Stimulated activated CD4-positive, alpha-beta T cell treated with anti-CD3 and anti-CD28 coated beads, Interleukin-4, amount 100 ng/mL, for 1 hour (primary cell): ENCODE measurements around the gene RAP1GAP2.

ENCODE experiments used
- DNase-seq: peaks from one replicate; pipeline ENCODE4 v3.0.0-alpha.2; 2020

The RAP1GAP2 gene

GRCh38 chr17:2950846-2951245 is 154.6 kb downstream of the RAP1GAP2 start:
- DNase-seq: no peak

- DNase-seq: no peak
These were observed 156.1 kb downstream of the RAP1GAP2 start for GRCh38 chr17:2952174-2952845.

GRCh38 chr17:2954898-2955445 is 158.7 kb downstream of the RAP1GAP2 start:
- no peak for DNase-seq

GRCh38 chr17:2955931-2956582 is 159.8 kb downstream of the RAP1GAP2 start:
- DNase-seq: no peak

- DNase-seq: no peak
These were observed 161.5 kb downstream of the RAP1GAP2 start for GRCh38 chr17:2957631-2958286.

- DNase-seq: no peak
These were observed 162.5 kb downstream of the RAP1GAP2 start for GRCh38 chr17:2958706-2959222.

- no peak for DNase-seq
These were observed 163.3 kb downstream of the RAP1GAP2 start for GRCh38 chr17:2959371-2960130.

GRCh38 chr17:2961446-2961845 is 165.2 kb downstream of the RAP1GAP2 start:
- DNase-seq: no peak

- DNase-seq: no peak
These were observed 166.0 kb downstream of the RAP1GAP2 start for GRCh38 chr17:2962236-2962635.

GRCh38 chr17:2962729-2963128 is 166.5 kb downstream of the RAP1GAP2 start:
- DNase-seq: no peak

GRCh38 chr17:2963332-2964027 is 167.2 kb downstream of the RAP1GAP2 start:
- no peak for DNase-seq

- DNase-seq: no peak
These were observed 167.8 kb downstream of the RAP1GAP2 start for GRCh38 chr17:2964028-2964356.

GRCh38 chr17:2964370-2964769 is 168.1 kb downstream of the RAP1GAP2 start:
- DNase-seq: no peak

GRCh38 chr17:2964831-2965230 is 168.6 kb downstream of the RAP1GAP2 start:
- no peak for DNase-seq

- DNase-seq: no peak
These were observed 169.7 kb downstream of the RAP1GAP2 start for GRCh38 chr17:2965621-2966595.

- no peak for DNase-seq
These were observed 171.3 kb downstream of the RAP1GAP2 start for GRCh38 chr17:2967515-2967914.

GRCh38 chr17:2971851-2972250 is 175.6 kb downstream of the RAP1GAP2 start:
- no peak for DNase-seq

- no peak for DNase-seq
These were observed 176.5 kb downstream of the RAP1GAP2 start for GRCh38 chr17:2972749-2973148.

- DNase-seq: no peak
These were observed 178.1 kb downstream of the RAP1GAP2 start for GRCh38 chr17:2974347-2974746.

GRCh38 chr17:2975469-2975958 is 179.3 kb downstream of the RAP1GAP2 start:
- DNase-seq: no peak

GRCh38 chr17:2977157-2977556 is 180.9 kb downstream of the RAP1GAP2 start:
- no peak for DNase-seq
